LNCAP (cell line): ENCODE results near the gene SPATC1L.

Experiments
- CTCF ChIP-seq: fragments of 450-650 bp; IDR thresholded peaks from 2 replicates; pipeline ENCODE4 v1.5.1; 2017; ENCODE audit warnings: mild to moderate bottlenecking

Gene SPATC1L

DNA sequence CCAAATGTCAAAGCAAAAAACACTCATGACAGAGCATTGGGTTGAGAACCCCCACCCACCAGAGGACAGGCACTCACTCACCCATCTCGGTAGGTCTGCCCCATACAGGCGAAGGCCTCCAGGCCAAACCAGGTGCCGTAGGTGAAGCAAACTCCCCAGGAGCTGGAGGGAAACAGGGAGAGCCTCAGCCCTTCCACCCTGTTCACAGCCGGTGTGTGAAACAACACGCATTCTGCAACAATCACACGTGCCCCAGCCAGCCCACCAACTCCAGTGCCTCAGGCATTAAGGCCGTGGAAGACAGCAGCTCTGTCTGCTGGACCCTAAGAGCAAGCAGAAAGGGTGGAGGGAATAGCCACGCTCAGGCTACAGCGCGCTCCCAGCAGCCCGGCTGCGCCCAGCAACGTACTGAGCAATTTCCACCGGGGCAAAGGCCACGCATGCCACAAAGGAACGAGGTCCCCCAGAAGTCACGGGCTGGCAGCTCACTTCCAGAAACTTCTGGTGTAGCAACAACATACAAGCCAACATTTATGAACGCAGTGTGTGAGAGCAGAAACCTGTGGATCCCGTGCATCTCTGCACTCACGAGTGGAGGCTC, 11.4 kb upstream of the SPATC1L start:
- TF ChIP-seq CTCF = no peak

- no peak for TF ChIP-seq CTCF
Measured at GRCh38 chr21:46194374-46195334, 10.4 kb upstream of the SPATC1L start.

DNA sequence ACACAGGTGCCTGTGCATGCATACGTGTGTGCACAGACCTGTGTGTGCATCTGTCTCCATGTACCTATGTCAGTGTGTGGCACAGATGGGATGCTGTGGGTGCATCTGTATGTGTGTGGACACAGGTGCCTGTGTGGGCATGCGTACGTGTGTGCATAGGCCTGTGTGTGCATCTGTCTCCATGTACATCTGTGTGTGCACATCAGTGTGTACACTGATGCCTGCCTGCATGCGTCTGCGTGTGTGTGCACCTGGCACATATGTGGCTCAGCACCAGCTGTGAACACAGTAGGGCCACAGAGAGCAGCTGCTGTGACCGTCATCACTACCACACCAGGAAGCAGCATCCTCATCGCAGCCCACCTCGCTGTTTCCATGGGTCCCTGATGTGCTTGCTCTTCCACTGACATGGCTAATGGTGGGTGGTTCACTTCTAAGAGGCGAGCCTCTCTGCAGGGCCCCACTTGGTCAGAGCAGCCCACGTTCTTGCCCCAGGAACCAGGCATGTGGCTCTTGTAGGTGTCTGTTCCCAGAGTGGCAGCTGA, 9.6 kb upstream of the SPATC1L start:
- no peak for TF ChIP-seq CTCF

- no peak for TF ChIP-seq CTCF
Measured at GRCh38 chr21:46191686-46192575, 7.7 kb upstream of the SPATC1L start.

- TF ChIP-seq CTCF = no peak
Measured at GRCh38 chr21:46191257-46191685, 7.0 kb upstream of the SPATC1L start.

DNA sequence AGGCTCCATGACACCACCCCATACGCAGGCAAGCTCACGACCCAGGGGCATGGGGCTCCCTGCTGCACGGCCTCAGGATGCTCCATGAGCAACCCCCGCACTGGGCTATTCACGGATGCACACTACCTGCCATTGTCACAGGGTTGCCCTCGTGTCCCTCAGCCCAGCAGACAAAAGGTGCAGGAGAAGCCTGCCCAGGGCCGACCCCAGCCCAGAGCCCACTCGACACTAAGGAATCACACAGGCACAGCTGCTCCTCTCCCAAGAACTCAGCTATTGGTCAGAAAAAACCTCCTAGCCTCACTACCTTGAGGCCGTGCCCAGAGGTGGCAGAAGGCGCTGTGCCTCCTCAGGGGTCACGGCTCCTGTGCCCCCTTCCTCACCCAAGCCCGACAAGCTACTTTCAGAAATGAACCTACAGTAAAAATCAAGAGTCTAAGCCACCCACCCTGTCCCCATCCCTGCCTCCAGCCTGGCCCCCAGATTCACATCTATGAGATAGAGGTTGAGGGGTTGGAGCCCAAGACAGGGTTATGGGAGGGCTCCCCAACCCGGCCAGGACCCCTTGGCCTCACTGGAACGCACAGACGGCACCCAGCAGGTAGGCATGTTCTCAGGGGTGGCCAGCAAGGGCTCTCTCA, 6.4 kb upstream of the SPATC1L start:
- TF ChIP-seq CTCF = no peak
